SK-N-SH (cell line): ENCODE data around the gene KCNJ4.

Experiments used
- CHD2 ChIP-seq: fragments of 150-350 bp; IDR thresholded peaks from 2 replicates; pipeline ENCODE4 v1.6.1; 2018; ENCODE audit warnings: low read length; ENCODE audit not compliant: partially characterized antibody
- GABPA ChIP-seq: IDR thresholded peaks from 2 replicates; pipeline ENCODE4 v1.4.0; 2012; ENCODE audit warnings: low read depth, mild to moderate bottlenecking

DNA sequence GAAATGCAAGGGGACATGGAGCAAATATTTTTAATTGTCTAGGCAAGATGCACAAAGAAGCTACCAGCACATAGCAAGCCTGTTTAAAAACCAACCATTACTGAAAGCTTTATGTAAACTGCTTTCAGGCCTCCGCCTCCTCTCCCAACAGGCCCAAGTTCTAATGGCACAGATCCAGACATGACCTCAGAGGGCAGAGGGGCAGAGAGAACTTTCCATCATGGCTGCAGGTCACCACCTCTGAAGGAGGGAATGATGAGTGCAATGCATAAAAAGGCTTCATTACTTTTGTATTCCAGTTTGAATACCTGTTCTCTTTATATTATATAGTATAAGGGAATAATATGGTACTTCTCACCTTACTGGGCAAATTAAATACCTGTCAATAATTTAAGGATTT, 35.9 kb upstream of the KCNJ4 start:
- TF ChIP-seq CHD2 = no peak
- no peak for TF ChIP-seq GABPA
